ENCODE data around the gene UBA5.

Gene UBA5

GRCh38 chr3:132654721-132655120 is 5.4 kb upstream of the UBA5 start:
- DNase-seq: no peak

- DNase-seq: no peak
Observed at GRCh38 chr3:132655471-132655870, 4.7 kb upstream of the UBA5 start.

GRCh38 chr3:132657869-132658747 is 2.0 kb upstream of the UBA5 start:
- DNase-seq: no peak

- DNase-seq: no peak
Observed at GRCh38 chr3:132659000-132659364, 1.1 kb upstream of the UBA5 start.

- DNase-seq: peak; percentile 64
Observed at GRCh38 chr3:132659365-132660051, 621 bp upstream of the UBA5 start, which contains the start of gene ACAD11. TSS of gene ACAD11 (minus strand) at chr3:132659809. CDS start at chr3:132659751, 58 bp downstream.

- DNase-seq: no peak
Observed at GRCh38 chr3:132660811-132661070, 612 bp downstream of the UBA5 start.

GRCh38 chr3:132661101-132661500 is 972 bp downstream of the UBA5 start:
- DNase-seq: no peak

- no peak for DNase-seq
Observed at GRCh38 chr3:132662212-132662611, 2.1 kb downstream of the UBA5 start.

- no peak for DNase-seq
Observed at GRCh38 chr3:132665230-132665745, 5.2 kb downstream of the UBA5 start.

GRCh38 chr3:132669256-132669777 is 9.2 kb downstream of the UBA5 start:
- no peak for DNase-seq

- no peak for DNase-seq
Observed at GRCh38 chr3:132675408-132675807, 15.3 kb downstream of the UBA5 start.

GRCh38 chr3:132679911-132680310 is 19.8 kb downstream of the UBA5 start:
- no peak for DNase-seq

- DNase-seq: no peak
Observed at GRCh38 chr3:132681421-132681820, 21.3 kb downstream of the UBA5 start.

- DNase-seq: no peak
Observed at GRCh38 chr3:132682201-132682600, 22.1 kb downstream of the UBA5 start.

- no peak for DNase-seq
Observed at GRCh38 chr3:132690040-132690439, 29.9 kb downstream of the UBA5 start.

GRCh38 chr3:132694991-132695390 is 34.9 kb downstream of the UBA5 start:
- no peak for DNase-seq

GRCh38 chr3:132695422-132695821 is 35.3 kb downstream of the UBA5 start:
- DNase-seq: no peak

GRCh38 chr3:132703733-132704132 is 43.6 kb downstream of the UBA5 start:
- no peak for DNase-seq

- DNase-seq: peak; percentile 38
Observed at GRCh38 chr3:132709761-132710160, 49.6 kb downstream of the UBA5 start.

- no peak for DNase-seq
Observed at GRCh38 chr3:132710311-132710710, 50.2 kb downstream of the UBA5 start.

GRCh38 chr3:132713977-132714727 is 54.0 kb downstream of the UBA5 start:
- DNase-seq: no peak

GRCh38 chr3:132716372-132716771 is 56.2 kb downstream of the UBA5 start:
- DNase-seq: no peak

GRCh38 chr3:132720228-132720627 is 60.1 kb downstream of the UBA5 start:
- no peak for DNase-seq

Data from fibroblast of upper back skin (primary cell).